ENCODE data around the gene TFB1M.

The TFB1M gene

DNA sequence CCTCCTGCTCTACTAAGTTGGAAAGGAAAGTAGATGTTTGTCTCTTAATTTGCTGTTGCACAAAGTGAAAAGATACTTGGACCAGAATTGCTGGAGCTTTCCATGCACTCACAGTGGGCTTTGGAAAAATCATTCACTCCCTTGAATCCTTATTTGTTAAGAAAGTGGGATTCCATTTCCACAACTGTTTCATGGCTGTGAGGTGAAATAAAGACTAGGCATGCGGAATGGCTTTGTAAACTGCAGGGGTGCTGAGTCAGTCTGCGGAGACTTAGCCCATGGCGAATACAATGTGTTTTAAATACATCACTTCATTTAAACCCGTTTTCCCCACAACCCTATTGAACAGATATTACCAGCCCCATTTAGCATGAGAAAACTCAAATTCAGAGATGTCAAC, 87.2 kb downstream of the TFB1M start:
- peaks cover 16% of the 10 kb centered on the region for H3K4me1 Mint-ChIP-seq
- DNase-seq: no peak
- peaks cover 15% of the 10 kb centered on the region for H3K9me3 Mint-ChIP-seq
- peaks cover 7% of the 10 kb centered on the region for H3K27me3 Mint-ChIP-seq (ENCODE audit: low read depth, poor library complexity)
- H3K27ac Mint-ChIP-seq: no peak overlapping the region
- peaks cover 19% of the 10 kb centered on the region for H3K36me3 Mint-ChIP-seq (ENCODE audit: low read depth)
- no peak overlapping the region for H3K4me3 Mint-ChIP-seq
- TF ChIP-seq, protein P1, sequence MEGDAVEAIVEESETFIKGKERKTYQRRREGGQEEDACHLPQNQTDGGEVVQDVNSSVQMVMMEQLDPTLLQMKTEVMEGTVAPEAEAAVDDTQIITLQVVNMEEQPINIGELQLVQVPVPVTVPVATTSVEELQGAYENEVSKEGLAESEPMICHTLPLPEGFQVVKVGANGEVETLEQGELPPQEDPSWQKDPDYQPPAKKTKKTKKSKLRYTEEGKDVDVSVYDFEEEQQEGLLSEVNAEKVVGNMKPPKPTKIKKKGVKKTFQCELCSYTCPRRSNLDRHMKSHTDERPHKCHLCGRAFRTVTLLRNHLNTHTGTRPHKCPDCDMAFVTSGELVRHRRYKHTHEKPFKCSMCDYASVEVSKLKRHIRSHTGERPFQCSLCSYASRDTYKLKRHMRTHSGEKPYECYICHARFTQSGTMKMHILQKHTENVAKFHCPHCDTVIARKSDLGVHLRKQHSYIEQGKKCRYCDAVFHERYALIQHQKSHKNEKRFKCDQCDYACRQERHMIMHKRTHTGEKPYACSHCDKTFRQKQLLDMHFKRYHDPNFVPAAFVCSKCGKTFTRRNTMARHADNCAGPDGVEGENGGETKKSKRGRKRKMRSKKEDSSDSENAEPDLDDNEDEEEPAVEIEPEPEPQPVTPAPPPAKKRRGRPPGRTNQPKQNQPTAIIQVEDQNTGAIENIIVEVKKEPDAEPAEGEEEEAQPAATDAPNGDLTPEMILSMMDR (IDR thresholded peaks at IDR 0.05): no peak

DNA sequence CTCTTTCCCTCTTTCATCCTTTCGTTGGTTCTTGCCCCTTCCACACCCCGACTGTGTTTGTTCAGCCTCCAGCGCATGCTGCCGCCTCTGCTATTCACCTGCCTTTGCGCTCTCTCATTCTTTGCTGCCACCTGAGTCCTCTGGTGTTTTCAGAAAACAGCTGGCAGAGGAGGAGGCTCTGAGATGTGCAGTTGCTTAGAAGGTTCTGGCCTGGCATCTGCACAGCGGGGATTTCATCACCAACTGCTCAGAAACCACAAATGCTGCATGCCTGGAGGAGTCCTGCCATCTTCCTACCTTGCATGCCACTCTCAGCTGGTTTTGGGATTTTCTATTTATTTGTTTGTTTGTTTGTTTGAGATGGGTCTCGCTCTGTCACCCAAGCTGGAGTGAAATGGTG, 89.7 kb downstream of the TFB1M start:
- Mint-ChIP-seq H3K9me3 (peaks cover 8% of the 10 kb centered on the region), H3K27me3 (ENCODE audit: low read depth, poor library complexity) (peaks cover 3% of the 10 kb centered on the region)

DNA sequence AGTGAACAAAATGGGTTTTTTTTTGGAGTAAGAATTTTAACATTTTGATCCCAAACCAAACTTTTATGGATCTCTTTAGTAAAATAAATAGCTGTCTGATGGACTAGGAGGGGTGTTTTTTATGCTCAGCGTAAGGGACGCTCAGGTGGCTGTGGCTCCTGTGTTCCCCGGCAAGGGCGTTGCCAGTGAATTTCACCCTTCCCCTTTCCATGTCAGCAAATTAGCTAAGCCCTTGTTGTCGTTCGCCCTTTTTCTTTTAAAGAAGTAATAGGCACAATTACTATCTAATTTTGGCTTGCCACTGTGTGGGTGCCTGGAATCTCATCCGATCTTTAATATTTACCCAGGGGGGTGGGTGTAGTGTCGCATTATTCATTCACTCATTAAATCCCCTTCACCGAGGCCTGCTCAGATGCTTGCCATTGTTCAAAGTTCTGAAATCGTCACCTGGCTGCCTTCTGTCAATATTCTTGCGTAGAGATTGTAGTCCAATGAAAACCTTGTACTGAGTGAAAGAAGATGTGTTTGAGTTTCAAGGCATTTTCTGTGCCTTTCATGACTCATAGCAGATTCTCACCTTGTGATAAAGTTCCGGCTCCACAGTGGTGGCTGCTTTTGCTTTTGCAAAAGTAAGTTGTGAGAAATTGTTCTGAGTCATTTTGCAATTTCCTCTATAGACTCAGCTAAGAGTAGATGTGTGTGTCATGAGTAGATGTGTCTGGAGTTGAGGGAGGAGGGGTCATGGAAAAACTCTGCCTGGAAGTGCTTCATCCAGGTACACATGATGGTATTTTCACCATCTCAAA, 90.4 kb downstream of the TFB1M start:
- peaks cover 3% of the 10 kb centered on the region for H3K27me3 Mint-ChIP-seq (ENCODE audit: low read depth, poor library complexity)
- H3K9me3 Mint-ChIP-seq: peaks cover 4% of the 10 kb centered on the region
- no peak overlapping the region for H3K4me3 Mint-ChIP-seq
- peaks cover 8% of the 10 kb centered on the region for H3K36me3 Mint-ChIP-seq (ENCODE audit: low read depth)
- H3K4me1 Mint-ChIP-seq: peaks cover 22% of the 10 kb centered on the region
- no peak for DNase-seq
- no peak overlapping the region for H3K27ac Mint-ChIP-seq
- TF ChIP-seq, protein P1 (IDR thresholded peaks at IDR 0.05): no peak

More for the DNA sequence above, 89.7 kb downstream of the TFB1M start:
- no peak for DNase-seq
- Mint-ChIP-seq H3K36me3 (ENCODE audit: low read depth) (peaks cover 7% of the 10 kb centered on the region), H3K4me1 (peaks cover 19% of the 10 kb centered on the region), H3K4me3 (no peak overlapping the region), H3K27ac (peak overlapping the region; percentile 28)
- TF ChIP-seq, protein P1 (IDR thresholded peaks at IDR 0.05): no peak

DNA sequence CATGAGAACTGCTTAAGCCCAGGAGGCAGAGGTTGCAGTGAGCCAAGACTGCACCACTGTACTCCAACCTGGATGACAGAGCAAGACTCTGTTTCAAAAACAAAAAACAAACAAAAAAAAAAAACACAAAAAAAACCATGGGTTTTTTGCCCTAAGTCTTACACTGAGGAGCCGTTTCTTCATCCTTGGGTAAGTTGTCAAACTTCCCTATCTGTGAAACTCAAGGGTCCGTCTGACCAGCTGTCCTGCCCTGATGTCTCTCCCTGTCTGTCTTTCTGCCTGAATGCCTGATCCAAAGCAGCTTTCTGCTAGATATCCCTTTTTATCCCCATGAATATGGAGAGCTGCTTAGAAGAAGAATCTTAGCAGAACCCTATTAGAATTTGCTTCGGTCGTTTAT, 91.8 kb downstream of the TFB1M start:
- TF ChIP-seq, protein P1 (IDR thresholded peaks at IDR 0.05): no peak
- DNase-seq: no peak
- H3K36me3 Mint-ChIP-seq (ENCODE audit: low read depth): peaks cover 9% of the 10 kb centered on the region
- no peak overlapping the region for H3K4me3 Mint-ChIP-seq
- H3K4me1 Mint-ChIP-seq: peaks cover 22% of the 10 kb centered on the region
- H3K27ac Mint-ChIP-seq: no peak overlapping the region
- H3K9me3 Mint-ChIP-seq: peaks cover 2% of the 10 kb centered on the region
- peaks cover 3% of the 10 kb centered on the region for H3K27me3 Mint-ChIP-seq (ENCODE audit: low read depth, poor library complexity)

- H3K9me3 Mint-ChIP-seq: no peaks in the 10 kb centered on the region
- TF ChIP-seq, protein P1 (IDR thresholded peaks at IDR 0.05): no peak
- H3K27ac Mint-ChIP-seq: no peak overlapping the region
- H3K27me3 Mint-ChIP-seq (ENCODE audit: low read depth, poor library complexity): peaks cover 6% of the 10 kb centered on the region
- H3K36me3 Mint-ChIP-seq (ENCODE audit: low read depth): peaks cover 5% of the 10 kb centered on the region
- H3K4me3 Mint-ChIP-seq: no peak overlapping the region
- peaks cover 32% of the 10 kb centered on the region for H3K4me1 Mint-ChIP-seq
- DNase-seq: no peak
Measured at GRCh38 chr6:155221086-155221485, 93.2 kb downstream of the TFB1M start.

- H3K4me3 Mint-ChIP-seq: no peak overlapping the region
- TF ChIP-seq, protein P1 (IDR thresholded peaks at IDR 0.05): no peak
- H3K36me3 Mint-ChIP-seq (ENCODE audit: low read depth): peaks cover 5% of the 10 kb centered on the region
- no peaks in the 10 kb centered on the region for H3K9me3 Mint-ChIP-seq
- peaks cover 6% of the 10 kb centered on the region for H3K27me3 Mint-ChIP-seq (ENCODE audit: low read depth, poor library complexity)
- H3K4me1 Mint-ChIP-seq: peaks cover 32% of the 10 kb centered on the region
- peak overlapping the region; percentile 14 for H3K27ac Mint-ChIP-seq
- no peak for DNase-seq
Measured at GRCh38 chr6:155219858-155220301, 94.4 kb downstream of the TFB1M start.
